Endothelial cell of umbilical vein (primary cell): ENCODE results near the gene PLXNC1.

Source experiments
- EZH2 ChIP-seq: IDR thresholded peaks from 2 replicates; pipeline ENCODE4 v1.6.1; 2012; ENCODE audit warnings: borderline replicate concordance, low read depth, mild to moderate bottlenecking, moderate library complexity, low read length, inconsistent platforms; ENCODE audit not compliant: severe bottlenecking
- FOS ChIP-seq: IDR thresholded peaks from 2 replicates; pipeline ENCODE4 v1.6.1; 2011; ENCODE audit warnings: mild to moderate bottlenecking, low read length, moderate library complexity, borderline replicate concordance; ENCODE audit not compliant: insufficient read depth
- GATA2 ChIP-seq: IDR thresholded peaks from 2 replicates; pipeline ENCODE4 v1.7.0; 2011; ENCODE audit warnings: low read depth, mild to moderate bottlenecking, moderate library complexity, mixed read lengths, low read length; ENCODE audit not compliant: insufficient read length, insufficient read depth
- MYC ChIP-seq: IDR thresholded peaks from one replicate; pipeline ENCODE4 v1.6.1; 2011; ENCODE audit warnings: mild to moderate bottlenecking, low read depth, low read length
- POLR2A ChIP-seq: IDR thresholded peaks from 2 replicates; pipeline ENCODE4 v1.6.1; 2012; ENCODE audit warnings: low read depth, mild to moderate bottlenecking, control low read depth, low read length
- POLR2AphosphoS5 ChIP-seq: IDR thresholded peaks from 2 replicates; pipeline ENCODE4 v1.6.1; 2012; ENCODE audit warnings: low read depth, mild to moderate bottlenecking, control low read depth, low read length, moderate library complexity; ENCODE audit not compliant: insufficient read depth
- TF ChIP-seq, protein P1 (sequence below), 2 donors: IDR thresholded peaks; 1 replicate in 1 of 2; 2 replicates in 1 of 2; pipeline ENCODE4 v1.5.1; 2011; ENCODE audit warnings: low read length in 2 of 2, mild to moderate bottlenecking in 2 of 2, moderate library complexity in 2 of 2, control low read depth in 1 of 2, inconsistent platforms in 1 of 2, low read depth in 1 of 2; ENCODE audit not compliant: insufficient read depth in 1 of 2; ENCODE audit errors: extremely low read depth in 1 of 2
- TF ChIP-seq, protein P2 (sequence below): IDR thresholded peaks from 2 replicates; pipeline ENCODE4 v1.6.1; 2011; ENCODE audit not compliant: insufficient read depth, insufficient read length

DNA sequence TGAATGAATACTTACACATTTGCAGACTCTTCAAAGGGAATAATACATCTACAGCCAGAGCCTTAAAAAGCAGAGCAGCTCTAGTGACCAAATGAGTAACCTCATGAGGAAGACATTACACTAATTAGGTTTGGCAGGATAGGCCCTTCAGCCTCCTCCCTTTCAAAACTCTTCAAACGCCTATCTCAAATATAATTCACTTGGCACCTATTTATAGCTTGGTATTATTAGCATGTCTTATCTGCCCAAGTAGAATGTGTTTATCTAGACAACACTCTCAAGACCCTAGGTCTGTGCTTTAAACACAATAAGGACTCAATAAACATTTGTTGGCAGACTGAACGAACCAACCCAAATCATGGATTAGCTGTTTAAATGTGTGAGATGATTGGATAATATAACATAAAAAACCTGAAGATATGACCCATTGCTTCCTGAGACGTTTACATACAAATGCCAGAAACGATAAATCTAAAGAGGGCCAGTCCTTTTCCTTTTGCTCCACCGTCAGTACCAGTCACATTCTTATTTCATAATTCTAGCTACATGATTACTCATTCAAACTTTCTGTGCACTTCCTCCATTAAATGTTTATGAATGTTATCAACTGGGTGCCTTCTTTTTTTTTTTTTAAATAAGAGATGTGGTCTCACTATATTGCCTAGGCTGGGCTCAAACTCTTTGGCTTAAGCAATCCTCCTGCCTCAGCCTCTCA is 188.0 kb downstream of the PLXNC1 start:
- TF ChIP-seq POLR2AphosphoS5 (no peak), FOS (peak; percentile 9), EZH2 (no peak), POLR2A (no peak), MYC (no peak), GATA2 (no peak)
- TF ChIP-seq, protein P1, sequence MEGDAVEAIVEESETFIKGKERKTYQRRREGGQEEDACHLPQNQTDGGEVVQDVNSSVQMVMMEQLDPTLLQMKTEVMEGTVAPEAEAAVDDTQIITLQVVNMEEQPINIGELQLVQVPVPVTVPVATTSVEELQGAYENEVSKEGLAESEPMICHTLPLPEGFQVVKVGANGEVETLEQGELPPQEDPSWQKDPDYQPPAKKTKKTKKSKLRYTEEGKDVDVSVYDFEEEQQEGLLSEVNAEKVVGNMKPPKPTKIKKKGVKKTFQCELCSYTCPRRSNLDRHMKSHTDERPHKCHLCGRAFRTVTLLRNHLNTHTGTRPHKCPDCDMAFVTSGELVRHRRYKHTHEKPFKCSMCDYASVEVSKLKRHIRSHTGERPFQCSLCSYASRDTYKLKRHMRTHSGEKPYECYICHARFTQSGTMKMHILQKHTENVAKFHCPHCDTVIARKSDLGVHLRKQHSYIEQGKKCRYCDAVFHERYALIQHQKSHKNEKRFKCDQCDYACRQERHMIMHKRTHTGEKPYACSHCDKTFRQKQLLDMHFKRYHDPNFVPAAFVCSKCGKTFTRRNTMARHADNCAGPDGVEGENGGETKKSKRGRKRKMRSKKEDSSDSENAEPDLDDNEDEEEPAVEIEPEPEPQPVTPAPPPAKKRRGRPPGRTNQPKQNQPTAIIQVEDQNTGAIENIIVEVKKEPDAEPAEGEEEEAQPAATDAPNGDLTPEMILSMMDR (IDR thresholded peaks at IDR 0.05; ENCODE audit: extremely low read depth in 1 of 2, insufficient read depth in 1 of 2, low read depth in 1 of 2, low read length in 2 of 2) = no peak
- TF ChIP-seq, protein P2, sequence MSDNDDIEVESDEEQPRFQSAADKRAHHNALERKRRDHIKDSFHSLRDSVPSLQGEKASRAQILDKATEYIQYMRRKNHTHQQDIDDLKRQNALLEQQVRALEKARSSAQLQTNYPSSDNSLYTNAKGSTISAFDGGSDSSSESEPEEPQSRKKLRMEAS = no peak
